Neuronal stem cell (in vitro differentiated cells): ENCODE results near the gene MBD2.
A peak's percentile ranks its signal among the peaks of the same experiment; 100 is the strongest.

ENCODE experiments used
- DNase-seq: peaks from one replicate; pipeline ENCODE4 v3.0.0-alpha.2; 2013; ENCODE audit warnings: low spot score
- H2AFZ ChIP-seq: one replicate; pipeline ENCODE4 v1.6.1; 2013; ENCODE audit warnings: mild to moderate bottlenecking, low read length, inconsistent platforms
- H2AK5ac ChIP-seq: 2 replicates; pipeline ENCODE4 v1.6.1; 2013; ENCODE audit warnings: low read depth, mild to moderate bottlenecking, inconsistent platforms, low read length, moderate library complexity, mixed read lengths
- H2BK120ac ChIP-seq: 2 replicates; pipeline ENCODE4 v1.6.1; 2013; ENCODE audit warnings: low read depth, mild to moderate bottlenecking, inconsistent platforms, low read length, moderate library complexity, mixed read lengths
- H2BK12ac ChIP-seq: one replicate; pipeline ENCODE4 v1.6.1; 2013; ENCODE audit warnings: low read length, inconsistent platforms
- H2BK15ac ChIP-seq: 2 replicates; pipeline ENCODE4 v1.6.1; 2013; ENCODE audit warnings: mild to moderate bottlenecking, low read length, inconsistent platforms, mixed read lengths
- H2BK5ac ChIP-seq: one replicate; pipeline ENCODE4 v1.6.1; 2013; ENCODE audit warnings: inconsistent platforms, mild to moderate bottlenecking, low read length, moderate library complexity
- H3K14ac ChIP-seq: one replicate; pipeline ENCODE4 v1.6.1; 2013; ENCODE audit warnings: low read length, inconsistent platforms
- H3K18ac ChIP-seq: 2 replicates; pipeline ENCODE4 v1.6.1; 2013; ENCODE audit warnings: low read length, inconsistent platforms
- H3K23ac ChIP-seq: 2 replicates; pipeline ENCODE4 v1.6.1; 2013; ENCODE audit warnings: low read depth, mild to moderate bottlenecking, mixed read lengths, low read length, inconsistent platforms; ENCODE audit not compliant: poor library complexity
- H3K27ac ChIP-seq: replicated peaks from 3 replicates; pipeline ENCODE4 v1.5.1; 2013; ENCODE audit warnings: low read length, inconsistent platforms
- H3K27me3 ChIP-seq, 3 experiments: 2 replicates each; pipeline ENCODE4 v1.6.1; 2013; ENCODE audit warnings: low read length in 3 of 3, mild to moderate bottlenecking in 2 of 3, inconsistent platforms in 1 of 3, low read depth in 1 of 3, mixed read lengths in 1 of 3, moderate library complexity in 1 of 3; ENCODE audit not compliant: control insufficient read depth in 3 of 3, insufficient read depth in 3 of 3
- H3K36me3 ChIP-seq, 2 donors: replicated peaks in 1 of 2; 2 replicates each; pipeline ENCODE4 v1.6.1; 2013; ENCODE audit warnings: low read length in 2 of 2; ENCODE audit not compliant: control insufficient read depth in 2 of 2, insufficient read depth in 2 of 2
- H3K4ac ChIP-seq: 2 replicates; pipeline ENCODE4 v1.6.1; 2013; ENCODE audit warnings: inconsistent platforms, mild to moderate bottlenecking, low read length, moderate library complexity
- H3K4me1 ChIP-seq, 2 donors: 1 replicate in 1 of 2; 2 replicates in 1 of 2; pipeline ENCODE4 v1.6.1; 2013; ENCODE audit warnings: low read length in 2 of 2, low read depth in 1 of 2; ENCODE audit not compliant: control insufficient read depth in 2 of 2, insufficient read depth in 1 of 2
- H3K4me2 ChIP-seq: one replicate; pipeline ENCODE4 v1.6.1; 2013; ENCODE audit warnings: mild to moderate bottlenecking, low read length, inconsistent platforms; ENCODE audit not compliant: insufficient read depth, poor library complexity, severe bottlenecking
- H3K4me3 ChIP-seq, 2 donors: 2 replicates each; pipeline ENCODE4 v1.5.1; 2013; ENCODE audit warnings: low read length in 2 of 2, mild to moderate bottlenecking in 2 of 2, inconsistent platforms in 1 of 2, moderate library complexity in 1 of 2
- H3K79me1 ChIP-seq: one replicate; pipeline ENCODE4 v1.6.1; 2013; ENCODE audit warnings: low read depth, mild to moderate bottlenecking, inconsistent platforms, low read length, moderate library complexity
- H3K9ac ChIP-seq: one replicate; pipeline ENCODE4 v1.6.1; 2013; ENCODE audit warnings: mild to moderate bottlenecking, low read depth, low read length, inconsistent platforms; ENCODE audit not compliant: poor library complexity
- H3K9me3 ChIP-seq, 2 donors: replicated peaks in 1 of 2; 2 replicates each; pipeline versions ENCODE3 to v1.6.1; 2013; ENCODE audit warnings: low read length in 2 of 2, mild to moderate bottlenecking in 2 of 2, inconsistent platforms in 1 of 2, low read depth in 1 of 2, mixed read lengths in 1 of 2, moderate library complexity in 1 of 2; ENCODE audit not compliant: control insufficient read depth in 2 of 2, insufficient read depth in 1 of 2
- H4K8ac ChIP-seq: one replicate; pipeline ENCODE4 v1.6.1; 2013; ENCODE audit warnings: low read depth, mild to moderate bottlenecking, inconsistent platforms, low read length, moderate library complexity
- H4K91ac ChIP-seq: one replicate; pipeline ENCODE4 v1.6.1; 2013; ENCODE audit warnings: low read length, low read depth, mild to moderate bottlenecking, inconsistent platforms; ENCODE audit not compliant: poor library complexity
- WGBS, 2 donors: extraction: QIAGEN DNeasy Blood & Tissue Kit; methylation state at CpG; one replicate each; pipeline ENCODE4 v1.1.7; 2013; ENCODE audit warnings: missing lambda C conversion rate in 2 of 2, mixed read lengths in 1 of 2; ENCODE audit not compliant: insufficient read length in 2 of 2, insufficient replicate concordance in 1 of 2; ENCODE audit errors: extremely low coverage in 2 of 2; 5-methylcytosine and 5-hydroxymethylcytosine counted together

Gene MBD2

DNA sequence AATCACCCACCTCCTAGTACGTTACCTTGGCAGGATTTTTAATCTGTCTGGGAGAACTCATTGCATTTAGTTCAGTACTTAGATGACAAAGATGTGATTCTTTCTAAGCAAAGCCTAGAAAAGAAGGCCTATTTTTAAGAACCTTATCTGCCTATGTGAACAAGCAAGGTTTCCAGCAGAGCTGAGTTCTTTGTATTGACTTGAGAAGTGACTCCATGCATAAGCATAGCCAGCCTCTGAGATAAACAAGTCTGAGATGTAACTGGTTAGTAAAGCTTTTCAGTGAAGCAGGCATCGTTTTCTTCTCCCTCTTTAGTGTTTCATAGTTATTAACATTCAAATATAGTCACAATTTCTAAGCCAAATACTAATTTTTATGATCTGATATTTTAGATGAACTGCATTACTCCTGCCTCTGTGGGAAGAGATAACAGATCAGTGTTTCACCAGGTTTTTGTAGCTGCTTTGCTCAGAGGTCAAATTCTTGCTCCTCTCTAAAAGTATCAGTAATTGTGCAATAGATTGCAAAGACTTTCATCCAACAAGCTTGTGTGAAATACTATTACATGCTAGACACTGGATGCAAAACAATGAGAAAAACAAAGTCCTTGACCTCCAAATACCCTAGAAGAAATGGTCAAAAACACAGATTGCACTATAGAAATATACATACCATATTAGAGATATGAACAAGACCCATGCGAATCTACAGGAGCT lies 107.8 kb downstream of the MBD2 start:
- WGBS, 2 donors = no CpG with 5 or more reads among the region's 3 CpGs
- Histone ChIP-seq H3K4me2 (no peak overlapping the region), H2AK5ac (no peak overlapping the region), H3K9ac (no peak overlapping the region), H3K4ac (no peak overlapping the region), H3K14ac (no peak overlapping the region), H2AFZ (peak overlapping the region; percentile 72), H4K91ac (no peak overlapping the region), H3K27ac (no peak overlapping the region), H3K4me1 (peaks cover 0 to 10% of the 10 kb centered on the region in 2 donors), H3K18ac (no peak overlapping the region), H2BK120ac (no peak overlapping the region), H2BK12ac (no peak overlapping the region), H2BK15ac (no peak overlapping the region), H3K9me3 (no peaks in the 10 kb centered on the region), H4K8ac (no peak overlapping the region), H3K79me1 (no peaks in the 10 kb centered on the region), H2BK5ac (no peak overlapping the region), H3K36me3 (no peaks in the 10 kb centered on the region), H3K27me3 (no peaks in the 10 kb centered on the region), H3K23ac (no peak overlapping the region), H3K4me3 (no peak overlapping the region)
- DNase-seq = no peak

DNA sequence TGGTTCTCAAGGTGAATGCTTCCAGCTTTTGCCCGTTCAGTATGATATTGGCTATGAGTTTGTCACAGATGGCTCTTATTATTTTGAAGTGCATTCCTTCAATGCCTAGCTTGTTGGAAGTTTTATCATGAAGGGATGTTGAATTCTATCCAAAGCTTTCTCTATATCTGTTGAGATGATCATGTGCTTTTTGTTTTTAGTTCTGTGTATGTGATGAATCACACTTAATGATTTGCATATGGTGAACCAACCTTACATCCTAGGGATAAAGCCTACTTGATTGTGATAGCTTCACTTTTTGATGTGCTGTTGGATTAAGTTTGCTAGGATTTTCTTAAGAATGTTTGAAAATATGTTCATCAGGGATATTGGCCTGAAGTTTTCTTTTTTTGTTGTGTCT lies 112.1 kb downstream of the MBD2 start:
- Histone ChIP-seq H3K4ac (no peak overlapping the region), H3K27me3 (no peaks in the 10 kb centered on the region), H3K9ac (no peak overlapping the region), H3K4me3 (no peak overlapping the region), H3K27ac (no peak overlapping the region), H3K9me3 (peaks cover 0 to 2% of the 10 kb centered on the region in 2 donors), H4K91ac (no peak overlapping the region), H3K14ac (no peak overlapping the region), H2BK12ac (no peak overlapping the region), H2BK120ac (no peak overlapping the region), H2AK5ac (no peak overlapping the region), H3K4me2 (no peak overlapping the region), H2BK15ac (no peak overlapping the region), H2AFZ (no peak overlapping the region), H3K36me3 (no peaks in the 10 kb centered on the region), H3K79me1 (no peaks in the 10 kb centered on the region), H3K4me1 (peaks cover 0 to 5% of the 10 kb centered on the region in 2 donors), H3K23ac (no peak overlapping the region), H2BK5ac (no peak overlapping the region), H3K18ac (no peak overlapping the region), H4K8ac (no peak overlapping the region)
- no peak for DNase-seq
- WGBS, 2 donors = no CpG with 5 or more reads among the region's 1 CpG

DNA sequence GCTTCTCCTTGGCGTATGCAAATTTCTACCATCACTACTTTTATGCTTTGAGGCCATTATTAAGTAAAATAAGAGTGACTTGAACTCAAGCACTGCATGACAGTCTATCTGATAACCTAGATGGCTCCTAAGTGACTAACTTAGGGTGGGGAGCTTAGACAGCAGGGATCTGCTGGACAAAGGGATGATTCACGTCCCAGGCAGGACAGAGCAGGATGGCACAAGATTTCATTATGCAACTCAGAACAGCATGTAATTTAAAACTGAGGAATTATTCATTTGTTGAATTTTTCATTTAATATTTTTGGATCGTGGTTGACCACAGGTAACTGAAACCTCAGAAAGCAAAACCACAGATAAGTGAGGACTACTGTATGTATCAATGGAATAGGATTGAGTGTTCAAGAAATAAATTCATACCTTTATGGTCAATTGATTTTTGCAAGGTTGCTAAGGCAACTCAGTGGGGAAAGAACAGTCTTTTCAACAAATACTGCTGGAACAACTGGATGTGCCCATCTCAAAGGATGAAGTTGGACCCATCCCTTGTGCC lies 115.3 kb downstream of the MBD2 start:
- Histone ChIP-seq H2AK5ac (no peak overlapping the region), H3K79me1 (no peaks in the 10 kb centered on the region), H3K18ac (no peak overlapping the region), H2AFZ (no peak overlapping the region), H3K4me2 (no peak overlapping the region), H3K36me3 (no peaks in the 10 kb centered on the region), H3K27ac (no peak overlapping the region), H3K4me1 (no peaks in the 10 kb centered on the region), H3K4me3 (no peak overlapping the region), H3K23ac (no peak overlapping the region), H4K8ac (no peak overlapping the region), H3K27me3 (no peaks in the 10 kb centered on the region), H3K14ac (no peak overlapping the region), H3K9ac (no peak overlapping the region), H2BK15ac (no peak overlapping the region), H3K9me3 (peaks cover 0 to 2% of the 10 kb centered on the region in 2 donors), H2BK120ac (no peak overlapping the region), H2BK12ac (no peak overlapping the region), H3K4ac (no peak overlapping the region), H2BK5ac (no peak overlapping the region), H4K91ac (no peak overlapping the region)
- whole genome bisulfite sequencing, 2 donors = no CpG with 5 or more reads among the region's 3 CpGs
- no peak for DNase-seq

DNA sequence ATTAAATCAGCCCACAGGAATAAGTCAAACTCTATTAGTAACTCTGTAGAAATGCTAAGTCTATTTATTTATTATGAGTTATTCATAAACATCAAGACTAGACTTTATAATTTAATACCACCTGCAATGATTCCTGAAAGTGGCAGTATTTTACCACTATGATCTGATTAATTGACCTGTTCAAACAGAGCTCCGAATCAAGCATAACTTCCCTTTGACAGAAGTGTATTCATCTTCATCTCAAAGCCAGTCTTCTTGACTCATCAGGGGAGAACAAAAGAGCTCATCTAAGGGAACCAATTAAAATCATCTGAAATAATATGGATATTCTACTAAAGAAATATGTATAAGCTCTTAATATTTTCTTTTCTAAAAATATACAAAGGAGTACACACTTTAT lies 122.3 kb downstream of the MBD2 start:
- DNase-seq = no peak
- no peak overlapping the region for H2AFZ ChIP-seq
- no peak overlapping the region for H3K14ac ChIP-seq
- no peak overlapping the region for H3K23ac ChIP-seq
- no peak overlapping the region for H2BK15ac ChIP-seq
- no peak overlapping the region for H3K4ac ChIP-seq
- H4K91ac ChIP-seq = no peak overlapping the region
- no peak overlapping the region for H3K27ac ChIP-seq
- no peak overlapping the region for H2AK5ac ChIP-seq
- no peak overlapping the region for H3K4me2 ChIP-seq
- WGBS, 2 donors = no CpG with 5 or more reads among the region's 1 CpG
- H3K36me3 ChIP-seq = no peaks in the 10 kb centered on the region
- H3K9me3 ChIP-seq = peaks cover 0 to 3% of the 10 kb centered on the region in 2 donors
- H3K4me1 ChIP-seq = no peaks in the 10 kb centered on the region
- H4K8ac ChIP-seq = no peak overlapping the region
- H3K27me3 ChIP-seq = no peaks in the 10 kb centered on the region
- no peaks in the 10 kb centered on the region for H3K79me1 ChIP-seq
- no peak overlapping the region for H2BK12ac ChIP-seq
- no peak overlapping the region for H3K18ac ChIP-seq
- H3K4me3 ChIP-seq = no peak overlapping the region
- H2BK5ac ChIP-seq = no peak overlapping the region
- no peak overlapping the region for H3K9ac ChIP-seq
- no peak overlapping the region for H2BK120ac ChIP-seq
